Mesenchymal stem cell (in vitro differentiated cells and primary cell): Measurements from ENCODE around the gene USP4.

ENCODE experiments used
- DNase-seq: peaks from one replicate; pipeline ENCODE4 v3.0.0-alpha.2; 2013
- H2AFZ ChIP-seq: one replicate; pipeline ENCODE4 v1.6.1; 2013; ENCODE audit warnings: low read depth, mild to moderate bottlenecking, control low read depth, inconsistent platforms, low read length, moderate library complexity
- H2AK5ac ChIP-seq: 2 replicates; pipeline ENCODE4 v1.6.1; 2013; ENCODE audit warnings: low read length, moderate library complexity, mild to moderate bottlenecking, inconsistent platforms; ENCODE audit not compliant: severe bottlenecking
- H2BK120ac ChIP-seq: one replicate; pipeline ENCODE4 v1.6.1; 2013; ENCODE audit warnings: low read depth, mild to moderate bottlenecking, inconsistent platforms, low read length, moderate library complexity
- H2BK12ac ChIP-seq, 2 experiments: one replicate each; pipeline ENCODE4 v1.6.1; 2013; ENCODE audit warnings: inconsistent platforms in 2 of 2, low read length in 2 of 2, mild to moderate bottlenecking in 2 of 2, moderate library complexity in 2 of 2, control low read depth in 1 of 2
- H2BK15ac ChIP-seq: one replicate; pipeline ENCODE4 v1.6.1; 2013; ENCODE audit warnings: mild to moderate bottlenecking, low read depth, inconsistent platforms; ENCODE audit not compliant: poor library complexity, severe bottlenecking
- H2BK5ac ChIP-seq: 2 replicates; pipeline ENCODE4 v1.6.1; 2013; ENCODE audit warnings: low read depth, mild to moderate bottlenecking, low read length, control low read depth, inconsistent platforms; ENCODE audit not compliant: poor library complexity, severe bottlenecking
- H3K14ac ChIP-seq, 2 experiments: one replicate each; pipeline ENCODE4 v1.6.1; 2013; ENCODE audit warnings: inconsistent platforms in 2 of 2, low read length in 2 of 2, control low read depth in 1 of 2, mild to moderate bottlenecking in 1 of 2, moderate library complexity in 1 of 2
- H3K18ac ChIP-seq, 2 experiments: one replicate each; pipeline ENCODE4 v1.6.1; 2013; ENCODE audit warnings: inconsistent platforms in 2 of 2, low read length in 2 of 2, control low read depth in 1 of 2, low read depth in 1 of 2, mild to moderate bottlenecking in 1 of 2
- H3K23ac ChIP-seq, 2 experiments: one replicate each; pipeline ENCODE4 v1.6.1; 2013; ENCODE audit warnings: inconsistent platforms in 2 of 2, low read length in 2 of 2, mild to moderate bottlenecking in 2 of 2, moderate library complexity in 2 of 2, control low read depth in 1 of 2
- H3K27ac ChIP-seq: 2 replicates; pipeline ENCODE4 v1.5.1; 2013; ENCODE audit warnings: mild to moderate bottlenecking, moderate library complexity, low read length, control low read depth, inconsistent platforms; ENCODE audit not compliant: poor library complexity, severe bottlenecking
- H3K27me3 ChIP-seq, 2 experiments: 2 replicates each; pipeline versions ENCODE4 v1.6.1 to v1.7.0; 2013; ENCODE audit warnings: low read length in 2 of 2, mild to moderate bottlenecking in 2 of 2, moderate library complexity in 2 of 2, control low read depth in 1 of 2, inconsistent platforms in 1 of 2; ENCODE audit not compliant: control insufficient read depth in 1 of 2, insufficient read depth in 1 of 2
- H3K36me3 ChIP-seq, 2 experiments: 2 replicates each; pipeline versions ENCODE4 v1.6.1 to v1.7.0; 2013; ENCODE audit warnings: low read length in 2 of 2, control low read depth in 1 of 2, inconsistent platforms in 1 of 2, low read depth in 1 of 2, mild to moderate bottlenecking in 1 of 2; ENCODE audit not compliant: insufficient read depth in 2 of 2, control insufficient read depth in 1 of 2
- H3K4ac ChIP-seq, 2 experiments: one replicate each; pipeline ENCODE4 v1.6.1; 2013; ENCODE audit warnings: inconsistent platforms in 2 of 2, low read length in 2 of 2, mild to moderate bottlenecking in 2 of 2, moderate library complexity in 2 of 2, control low read depth in 1 of 2, low read depth in 1 of 2
- H3K4me1 ChIP-seq: 2 replicates; pipeline ENCODE4 v1.6.1; 2013; ENCODE audit warnings: low read depth, low read length, control low read depth; ENCODE audit not compliant: control insufficient read depth, insufficient read depth
- H3K4me2 ChIP-seq: 2 replicates; pipeline ENCODE4 v1.6.1; 2013; ENCODE audit warnings: low read length, mild to moderate bottlenecking, inconsistent platforms; ENCODE audit not compliant: poor library complexity, severe bottlenecking
- H3K4me3 ChIP-seq, 2 experiments: 2 replicates each; pipeline versions ENCODE4 v1.5.1 to v1.7.0; 2013; ENCODE audit warnings: low read length in 2 of 2, mild to moderate bottlenecking in 2 of 2, control low read depth in 1 of 2, low read depth in 1 of 2; ENCODE audit not compliant: insufficient read depth in 1 of 2
- H3K79me1 ChIP-seq: replicated peaks from 2 replicates; pipeline ENCODE4 v1.6.1; 2013; ENCODE audit warnings: mild to moderate bottlenecking, control low read depth, low read length, inconsistent platforms; ENCODE audit not compliant: poor library complexity, severe bottlenecking
- H3K9ac ChIP-seq: 2 replicates; pipeline ENCODE4 v1.7.0; 2013; ENCODE audit warnings: mild to moderate bottlenecking, low read length, moderate library complexity
- H3K9me3 ChIP-seq: 2 replicates; pipeline ENCODE4 v1.7.0; 2013; ENCODE audit warnings: mild to moderate bottlenecking, low read length; ENCODE audit not compliant: control insufficient read depth
- H4K8ac ChIP-seq: one replicate; pipeline ENCODE4 v1.6.1; 2013; ENCODE audit warnings: inconsistent platforms, mild to moderate bottlenecking, low read length, moderate library complexity
- H4K91ac ChIP-seq: one replicate; pipeline ENCODE4 v1.6.1; 2013; ENCODE audit warnings: mild to moderate bottlenecking, low read length, inconsistent platforms
- WGBS: methylation state at CpG from one replicate; pipeline ENCODE4 v1.1.7; 2013; ENCODE audit warnings: mixed read lengths; 5-methylcytosine and 5-hydroxymethylcytosine counted together

USP4 gene

DNA sequence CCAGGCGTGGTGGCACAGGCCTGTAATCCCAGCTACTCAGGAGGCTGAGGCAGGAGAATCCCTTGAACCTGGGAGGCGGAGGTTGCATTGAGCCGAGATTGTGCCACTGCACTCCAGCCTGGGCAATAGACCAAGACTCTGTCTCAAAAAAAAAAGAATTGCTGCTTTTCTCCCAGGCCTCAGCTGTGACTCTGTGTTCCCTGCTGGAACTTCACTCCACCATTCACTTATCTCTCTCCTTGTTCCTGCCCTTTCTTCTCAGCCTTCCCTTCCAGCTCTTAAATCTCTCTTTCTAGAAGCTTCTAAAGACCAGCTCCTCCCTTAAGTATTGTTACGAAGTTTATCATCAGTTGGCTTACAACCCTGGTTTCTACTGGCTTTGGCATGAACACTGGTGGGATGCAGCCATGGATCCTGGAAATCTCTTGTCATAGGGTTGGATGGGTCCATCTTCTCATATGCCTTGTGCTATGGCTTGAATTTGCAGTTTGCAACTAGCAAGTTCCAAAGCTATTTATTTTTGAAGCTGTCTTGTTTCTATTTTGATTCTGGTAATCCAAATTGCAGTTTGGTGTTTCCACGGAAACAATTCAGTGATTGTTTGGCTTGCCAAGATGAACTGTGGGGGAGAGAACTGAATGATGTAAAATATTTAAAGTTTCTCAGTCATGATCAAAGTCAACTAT, 73.3 kb downstream of the USP4 start:
- Histone ChIP-seq H3K9me3 (no peaks in the 10 kb centered on the region), H3K4me3 (no peak overlapping the region), H2BK5ac (no peak overlapping the region), H2AFZ (no peak overlapping the region), H3K27me3 (no peaks in the 10 kb centered on the region), H4K91ac (no peak overlapping the region), H2BK12ac (no peak overlapping the region), H3K79me1 (no peaks in the 10 kb centered on the region), H3K4me2 (no peak overlapping the region), H3K36me3 (peaks cover 8 to 15% of the 10 kb centered on the region in 2 experiments), H2AK5ac (no peak overlapping the region), H2BK15ac (no peak overlapping the region), H4K8ac (no peak overlapping the region), H3K14ac (no peak overlapping the region), H3K9ac (peak overlapping the region; percentile 26), H3K18ac (no peak overlapping the region), H2BK120ac (no peak overlapping the region), H3K23ac (no peak overlapping the region), H3K4ac (no peak overlapping the region), H3K4me1 (peaks cover 4% of the 10 kb centered on the region), H3K27ac (no peak overlapping the region)
- DNase-seq, result no peak
- WGBS, result 98% methylated on average over 5 of the region's 5 CpGs

DNA sequence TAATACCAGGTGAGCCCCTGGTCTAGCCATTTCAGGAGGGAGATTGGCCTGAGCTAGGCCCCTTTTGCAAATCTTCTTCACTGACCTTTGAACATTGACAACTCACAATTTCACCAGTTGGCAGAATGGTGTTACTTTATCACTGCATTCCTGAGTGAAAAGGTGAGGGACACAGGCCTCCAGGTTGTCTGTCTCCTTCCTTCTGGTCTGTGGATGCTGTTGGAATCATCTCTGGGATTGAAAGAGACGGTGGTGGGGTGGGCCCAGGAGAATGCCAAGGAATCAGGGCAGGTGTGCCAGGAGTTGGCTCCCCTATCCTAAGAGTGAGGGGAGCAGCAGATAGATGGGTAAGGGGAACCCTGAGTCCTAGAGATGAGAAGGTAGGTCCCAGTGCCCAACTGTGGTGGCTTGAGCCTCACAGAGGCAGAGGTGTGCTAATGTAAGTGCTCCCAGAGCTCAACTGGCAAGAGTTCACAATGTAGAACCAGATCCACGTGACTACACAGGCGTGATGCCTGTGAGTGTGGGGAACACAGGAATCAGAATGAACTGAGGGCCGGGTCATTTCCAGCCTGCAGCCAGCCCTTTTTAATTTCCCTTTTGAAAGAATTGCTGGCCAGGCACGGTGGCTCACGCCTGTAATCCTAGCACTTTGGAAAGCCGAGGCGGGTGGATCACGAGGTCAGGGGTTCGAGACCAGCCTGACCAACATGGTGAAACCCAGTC, 74.0 kb downstream of the USP4 start:
- DNase-seq, result no peak
- WGBS, result 91% methylated on average over 10 of the region's 10 CpGs
- no peak overlapping the region for H3K14ac ChIP-seq
- no peak overlapping the region for H3K23ac ChIP-seq
- H2BK5ac ChIP-seq, result no peak overlapping the region
- H2AFZ ChIP-seq, result no peak overlapping the region
- H3K4me2 ChIP-seq, result no peak overlapping the region
- no peak overlapping the region for H2BK15ac ChIP-seq
- H2BK120ac ChIP-seq, result no peak overlapping the region
- no peaks in the 10 kb centered on the region for H3K9me3 ChIP-seq
- no peak overlapping the region for H3K4me3 ChIP-seq
- no peaks in the 10 kb centered on the region for H3K27me3 ChIP-seq
- H3K27ac ChIP-seq, result no peak overlapping the region
- H3K18ac ChIP-seq, result no peak overlapping the region
- H3K4ac ChIP-seq, result no peak overlapping the region
- H4K91ac ChIP-seq, result no peak overlapping the region
- no peak overlapping the region for H3K9ac ChIP-seq
- no peak overlapping the region for H2BK12ac ChIP-seq
- H3K4me1 ChIP-seq, result peaks cover 6% of the 10 kb centered on the region
- no peaks in the 10 kb centered on the region for H3K79me1 ChIP-seq
- H2AK5ac ChIP-seq, result no peak overlapping the region
- H4K8ac ChIP-seq, result no peak overlapping the region
- H3K36me3 ChIP-seq, result peaks cover 5 to 7% of the 10 kb centered on the region in 2 experiments

DNA sequence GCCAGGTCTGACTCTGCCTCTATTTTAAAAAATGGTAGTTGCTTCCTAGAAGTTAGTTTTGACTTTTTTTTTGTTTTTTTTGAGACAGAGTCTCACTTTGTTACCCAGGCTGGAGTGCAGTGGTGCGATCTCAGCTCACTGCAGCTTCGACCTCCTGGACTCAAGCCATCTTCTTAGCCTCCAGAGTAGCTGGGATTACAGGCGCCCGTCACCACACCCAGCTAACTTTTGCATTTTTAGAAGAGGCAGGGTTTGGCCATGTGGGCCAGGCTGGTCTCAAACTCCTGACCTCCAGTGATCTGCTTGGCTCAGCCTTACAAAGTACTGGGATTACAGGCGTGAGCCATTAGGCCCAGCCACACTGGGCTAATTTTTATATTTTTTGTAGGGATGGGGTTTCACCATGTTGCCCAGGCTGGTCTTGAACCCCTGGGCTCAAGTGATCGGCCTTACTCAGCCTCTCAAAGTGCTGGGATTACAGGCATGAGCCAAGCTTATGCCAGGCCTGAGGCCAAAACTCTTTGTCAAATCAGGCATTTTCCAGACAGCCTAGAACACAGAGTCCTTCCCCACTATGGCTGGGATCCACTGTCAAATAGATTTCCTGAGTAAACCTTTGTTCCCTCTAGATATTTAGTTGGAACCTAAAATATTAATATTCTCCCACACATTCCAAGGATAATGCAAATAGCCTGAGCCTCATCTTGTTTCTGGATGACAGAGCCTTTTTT, 76.5 kb downstream of the USP4 start:
- Histone ChIP-seq H2BK12ac (no peak overlapping the region), H3K23ac (no peak overlapping the region), H3K27ac (no peak overlapping the region)

GRCh38 chr3:49260806-49261324, 79.0 kb downstream of the USP4 start:
- H3K27me3 ChIP-seq, result no peaks in the 10 kb centered on the region
- 95% methylated on average over 3 of the region's 5 CpGs for WGBS
- H2BK15ac ChIP-seq, result no peak overlapping the region
- no peak overlapping the region for H2BK5ac ChIP-seq
- peak; percentile 57 for DNase-seq
- no peak overlapping the region for H2AK5ac ChIP-seq
- H3K27ac ChIP-seq, result no peak overlapping the region
- H3K4me1 ChIP-seq, result peaks cover 3% of the 10 kb centered on the region
- H3K4ac ChIP-seq, result no peak overlapping the region
- H3K4me3 ChIP-seq, result no peak overlapping the region
- no peaks in the 10 kb centered on the region for H3K9me3 ChIP-seq
- H4K8ac ChIP-seq, result no peak overlapping the region
- peak overlapping the region; percentile 75 for H4K91ac ChIP-seq
- no peak overlapping the region for H2BK12ac ChIP-seq
- H2BK120ac ChIP-seq, result no peak overlapping the region
- H3K14ac ChIP-seq, result no peak overlapping the region
- H3K36me3 ChIP-seq, result peaks cover 0 to 12% of the 10 kb centered on the region in 2 experiments
- H3K18ac ChIP-seq, result no peak overlapping the region
- no peak overlapping the region for H3K4me2 ChIP-seq
- no peak overlapping the region for H2AFZ ChIP-seq
- H3K9ac ChIP-seq, result no peak overlapping the region
- no peaks in the 10 kb centered on the region for H3K79me1 ChIP-seq
- H3K23ac ChIP-seq, result no peak overlapping the region

More for the DNA sequence above, 76.5 kb downstream of the USP4 start:
- Histone ChIP-seq H3K9ac (no peak overlapping the region), H3K4me3 (no peak overlapping the region), H2AK5ac (no peak overlapping the region), H3K27me3 (no peaks in the 10 kb centered on the region), H3K9me3 (no peaks in the 10 kb centered on the region), H3K14ac (no peak overlapping the region), H4K8ac (no peak overlapping the region), H2BK120ac (no peak overlapping the region), H3K4me1 (peaks cover 3% of the 10 kb centered on the region), H2BK5ac (no peak overlapping the region), H2BK15ac (no peak overlapping the region), H4K91ac (no peak overlapping the region), H3K36me3 (no peaks in the 10 kb centered on the region), H2AFZ (no peak overlapping the region), H3K4ac (no peak overlapping the region), H3K4me2 (no peak overlapping the region), H3K79me1 (no peaks in the 10 kb centered on the region), H3K18ac (no peak overlapping the region)
- DNase-seq, result no peak
- 95% methylated on average over 6 of the region's 6 CpGs for WGBS
